ENCODE results near the gene FRMD4A. TPM values are rescaled to one million over a fixed set of nuclear protein-coding genes. Genes with fewer than 3 reads are reported as not detected.

FRMD4A gene
- total RNA-seq, 4 donors from 2014 or later, result 13.7 to 27.2 (median 19.6) TPM

- H3K36me3 ChIP-seq, result no peaks in the 10 kb centered on the region
- H3K4me3 ChIP-seq, result no peak overlapping the region
- no peak for ATAC-seq
- H3K9me3 ChIP-seq, result no peaks in the 10 kb centered on the region
- TF ChIP-seq POLR2AphosphoS5 (IDR thresholded peaks at IDR 0.05) (no peak), POLR2A (IDR thresholded peaks at IDR 0.05) (no peak), EP300 (IDR thresholded peaks at IDR 0.05) (no peak)
- TF ChIP-seq, protein P1, sequence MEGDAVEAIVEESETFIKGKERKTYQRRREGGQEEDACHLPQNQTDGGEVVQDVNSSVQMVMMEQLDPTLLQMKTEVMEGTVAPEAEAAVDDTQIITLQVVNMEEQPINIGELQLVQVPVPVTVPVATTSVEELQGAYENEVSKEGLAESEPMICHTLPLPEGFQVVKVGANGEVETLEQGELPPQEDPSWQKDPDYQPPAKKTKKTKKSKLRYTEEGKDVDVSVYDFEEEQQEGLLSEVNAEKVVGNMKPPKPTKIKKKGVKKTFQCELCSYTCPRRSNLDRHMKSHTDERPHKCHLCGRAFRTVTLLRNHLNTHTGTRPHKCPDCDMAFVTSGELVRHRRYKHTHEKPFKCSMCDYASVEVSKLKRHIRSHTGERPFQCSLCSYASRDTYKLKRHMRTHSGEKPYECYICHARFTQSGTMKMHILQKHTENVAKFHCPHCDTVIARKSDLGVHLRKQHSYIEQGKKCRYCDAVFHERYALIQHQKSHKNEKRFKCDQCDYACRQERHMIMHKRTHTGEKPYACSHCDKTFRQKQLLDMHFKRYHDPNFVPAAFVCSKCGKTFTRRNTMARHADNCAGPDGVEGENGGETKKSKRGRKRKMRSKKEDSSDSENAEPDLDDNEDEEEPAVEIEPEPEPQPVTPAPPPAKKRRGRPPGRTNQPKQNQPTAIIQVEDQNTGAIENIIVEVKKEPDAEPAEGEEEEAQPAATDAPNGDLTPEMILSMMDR (IDR thresholded peaks at IDR 0.05), result no peak
- H3K4me1 ChIP-seq, result peaks cover 0 to 6% (median 0%) of the 10 kb centered on the region in 3 donors
- WGBS, 2 donors (ENCODE audit: low coverage in 1 of 2), result 91 to 93% methylated on average over 2 of the region's 2 CpGs
- no peaks in the 10 kb centered on the region for H3K27me3 ChIP-seq
- H3K27ac ChIP-seq, result no peak overlapping the region
Measured at GRCh38 chr10:13761490-13762091, 569.1 kb downstream of the FRMD4A start.

DNA sequence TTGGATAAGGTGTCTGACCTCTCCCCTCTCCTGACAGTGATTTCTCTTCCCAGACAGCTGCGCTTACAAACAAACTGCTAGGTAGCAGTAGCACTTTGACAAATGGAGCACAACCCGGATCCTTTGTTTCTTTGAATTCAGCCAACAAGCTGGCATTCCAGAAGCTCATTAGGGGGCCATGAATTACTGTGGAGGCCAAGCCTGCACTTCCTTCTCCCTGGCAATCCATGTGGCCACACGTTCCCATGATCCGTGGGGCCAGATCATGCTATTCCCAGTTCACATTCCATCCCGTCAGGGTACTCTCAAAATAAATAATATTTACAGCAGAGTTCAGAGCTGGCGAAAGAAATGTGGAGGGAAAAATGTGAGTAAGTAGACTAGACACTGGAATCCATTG, 571.6 kb downstream of the FRMD4A start:
- Histone ChIP-seq H3K27ac (no peak overlapping the region), H3K36me3 (no peaks in the 10 kb centered on the region), H3K9me3 (no peaks in the 10 kb centered on the region), H3K27me3 (no peaks in the 10 kb centered on the region), H3K4me3 (no peak overlapping the region), H3K4me1 (no peaks in the 10 kb centered on the region)
- no peak for ATAC-seq
- TF ChIP-seq, protein P1 (IDR thresholded peaks at IDR 0.05), result no peak
- TF ChIP-seq POLR2AphosphoS5 (IDR thresholded peaks at IDR 0.05) (no peak), POLR2A (IDR thresholded peaks at IDR 0.05) (no peak), EP300 (IDR thresholded peaks at IDR 0.05) (no peak)
- 88 to 89% methylated on average over 3 to 6 of the region's 6 CpGs for WGBS, 2 donors (ENCODE audit: low coverage in 1 of 2)

DNA sequence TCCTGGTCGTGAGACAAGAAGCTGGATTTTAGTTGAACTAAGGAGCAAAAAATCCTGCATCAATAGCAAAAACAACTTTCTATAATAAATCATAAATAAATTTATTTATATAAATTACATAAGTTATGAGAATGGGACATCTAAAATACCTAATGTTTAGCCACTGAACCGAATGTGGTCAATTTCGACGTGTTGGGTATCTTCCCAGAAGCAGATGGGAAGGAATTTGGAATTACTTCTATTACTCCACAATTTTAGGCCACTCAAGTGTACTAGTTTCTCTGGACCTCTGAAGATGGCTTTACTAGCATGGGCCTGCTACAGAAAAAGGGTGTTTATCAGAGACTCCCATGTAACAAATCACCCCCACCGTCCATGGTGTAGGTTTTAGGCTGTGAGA, 572.0 kb downstream of the FRMD4A start:
- H3K4me1 ChIP-seq, result no peaks in the 10 kb centered on the region
- ATAC-seq, result no peak
- H3K36me3 ChIP-seq, result no peaks in the 10 kb centered on the region
- 86% methylated on average over 1 to 5 of the region's 5 CpGs for WGBS, 2 donors (ENCODE audit: low coverage in 1 of 2)
- H3K27ac ChIP-seq, result no peak overlapping the region
- no peak overlapping the region for H3K4me3 ChIP-seq
- no peaks in the 10 kb centered on the region for H3K9me3 ChIP-seq
- TF ChIP-seq EP300 (IDR thresholded peaks at IDR 0.05) (no peak), POLR2A (IDR thresholded peaks at IDR 0.05) (no peak), POLR2AphosphoS5 (IDR thresholded peaks at IDR 0.05) (no peak)
- TF ChIP-seq, protein P1 (IDR thresholded peaks at IDR 0.05), result no peak
- no peaks in the 10 kb centered on the region for H3K27me3 ChIP-seq

DNA sequence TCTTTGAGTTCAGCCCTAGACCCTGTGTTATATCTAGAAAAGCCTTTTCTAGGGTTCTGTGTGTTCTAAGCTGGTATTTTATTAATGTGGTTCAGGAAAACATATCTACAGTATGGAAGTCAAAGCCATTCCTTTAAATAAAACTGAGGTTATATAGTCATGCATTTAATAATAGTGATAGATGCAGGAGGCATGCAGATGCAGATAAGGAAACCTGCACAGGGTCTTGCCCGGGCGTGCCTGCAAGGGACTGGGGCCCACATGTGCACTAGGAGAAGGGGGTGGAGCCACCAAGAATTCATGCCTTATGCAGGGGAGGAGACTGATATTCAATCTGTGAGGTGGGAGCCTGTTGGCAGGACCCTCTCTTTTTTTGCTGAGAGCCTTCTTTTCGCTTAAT, 572.4 kb downstream of the FRMD4A start:
- Histone ChIP-seq H3K4me3 (no peak overlapping the region), H3K36me3 (no peaks in the 10 kb centered on the region), H3K27ac (no peak overlapping the region), H3K4me1 (no peaks in the 10 kb centered on the region), H3K9me3 (no peaks in the 10 kb centered on the region), H3K27me3 (no peaks in the 10 kb centered on the region)
- 97 to 100% methylated on average over 2 to 3 of the region's 3 CpGs for WGBS, 2 donors (ENCODE audit: low coverage in 1 of 2)
- no peak for ATAC-seq
- TF ChIP-seq POLR2AphosphoS5 (IDR thresholded peaks at IDR 0.05), result no peak
- TF ChIP-seq EP300 (IDR thresholded peaks at IDR 0.05), result no peak
- no peak for TF ChIP-seq POLR2A (IDR thresholded peaks at IDR 0.05)
- TF ChIP-seq, protein P1 (IDR thresholded peaks at IDR 0.05), result no peak

DNA sequence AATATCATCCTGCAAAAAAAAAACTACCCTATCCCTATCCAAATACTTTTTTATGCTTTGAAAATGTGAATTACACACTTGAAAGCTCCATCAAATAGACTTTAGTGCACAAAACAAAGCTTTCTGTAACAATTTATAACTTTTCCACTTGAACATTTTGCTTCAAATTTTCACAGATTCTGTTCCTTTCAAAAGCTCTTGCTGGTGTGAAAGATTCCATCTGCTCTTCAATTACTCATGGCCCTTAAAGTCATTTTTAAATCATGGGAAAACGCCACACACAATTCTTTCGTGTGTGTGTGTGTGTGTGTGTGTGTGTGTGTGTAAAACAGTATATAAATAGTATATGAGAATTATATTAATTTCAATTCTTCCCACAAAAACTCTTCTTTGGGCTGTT, 576.4 kb downstream of the FRMD4A start:
- no peak for ATAC-seq
- 64 to 83% methylated on average over 2 of the region's 2 CpGs for WGBS, 2 donors (ENCODE audit: low coverage in 1 of 2)
- no peak overlapping the region for H3K27ac ChIP-seq
- no peaks in the 10 kb centered on the region for H3K27me3 ChIP-seq
- no peak overlapping the region for H3K4me3 ChIP-seq
- H3K4me1 ChIP-seq, result no peaks in the 10 kb centered on the region
- no peaks in the 10 kb centered on the region for H3K36me3 ChIP-seq
- no peaks in the 10 kb centered on the region for H3K9me3 ChIP-seq
- TF ChIP-seq EP300 (IDR thresholded peaks at IDR 0.05), result no peak
- no peak for TF ChIP-seq POLR2AphosphoS5 (IDR thresholded peaks at IDR 0.05)
- TF ChIP-seq, protein P1 (IDR thresholded peaks at IDR 0.05), result no peak
- TF ChIP-seq POLR2A (IDR thresholded peaks at IDR 0.05), result no peak
